Islet of Langerhans (tissue), 1 donor: ENCODE measurements around the gene DDX11.
"Not testable (repeated sequence)": the region's sequence is repeated elsewhere in the genome, so short reads cannot be mapped to it uniquely, and the experiment has no call there.

Experiments used
- FAIRE-seq: peaks from one replicate; lab custom pipeline; 2011; peaks lifted over from hg19 to GRCh38; lab: Jason Lieb, UNC

The DDX11 gene

GRCh38 chr12:31099434-31099833, 25.8 kb downstream of the DDX11 start:
- not testable (repeated sequence) for FAIRE-seq

GRCh38 chr12:31100503-31101208, 27.0 kb downstream of the DDX11 start:
- not testable (repeated sequence) for FAIRE-seq

- FAIRE-seq: not testable (repeated sequence)
These were observed 28.5 kb downstream of the DDX11 start for GRCh38 chr12:31102125-31102524.

GRCh38 chr12:31102596-31102995, 28.9 kb downstream of the DDX11 start:
- FAIRE-seq: not testable (repeated sequence)

GRCh38 chr12:31103561-31103975, 29.9 kb downstream of the DDX11 start:
- not testable (repeated sequence) for FAIRE-seq

- not testable (repeated sequence) for FAIRE-seq
These were observed 30.6 kb downstream of the DDX11 start for GRCh38 chr12:31104220-31104619.

- not testable (repeated sequence) for FAIRE-seq
These were observed 31.1 kb downstream of the DDX11 start for GRCh38 chr12:31104773-31105172.

GRCh38 chr12:31105668-31106067, 32.0 kb downstream of the DDX11 start:
- FAIRE-seq: no peak

- FAIRE-seq: no peak
These were observed 32.6 kb downstream of the DDX11 start for GRCh38 chr12:31106101-31106803.

- FAIRE-seq: not testable (repeated sequence)
These were observed 36.1 kb downstream of the DDX11 start for GRCh38 chr12:31109773-31110172.

- not testable (repeated sequence) for FAIRE-seq
These were observed 36.6 kb downstream of the DDX11 start for GRCh38 chr12:31110263-31110662.

GRCh38 chr12:31115092-31115601, 41.5 kb downstream of the DDX11 start:
- not testable (repeated sequence) for FAIRE-seq

GRCh38 chr12:31116846-31117202, 43.2 kb downstream of the DDX11 start:
- FAIRE-seq: not testable (repeated sequence)

- FAIRE-seq: no peak
These were observed 43.7 kb downstream of the DDX11 start for GRCh38 chr12:31117203-31118011.

- FAIRE-seq: no peak
These were observed 44.9 kb downstream of the DDX11 start for GRCh38 chr12:31118347-31119191.

GRCh38 chr12:31119192-31119802, 45.6 kb downstream of the DDX11 start:
- no peak for FAIRE-seq

GRCh38 chr12:31119803-31120211, 46.1 kb downstream of the DDX11 start:
- no peak for FAIRE-seq

GRCh38 chr12:31120392-31121008, 46.8 kb downstream of the DDX11 start:
- FAIRE-seq: no peak

- not testable (repeated sequence) for FAIRE-seq
These were observed 47.5 kb downstream of the DDX11 start for GRCh38 chr12:31121022-31121728.

- FAIRE-seq: no peak
These were observed 48.8 kb downstream of the DDX11 start for GRCh38 chr12:31122481-31122880.
